ENCODE data around the gene C10orf143. TPM values are rescaled to one million over a fixed set of nuclear protein-coding genes. Genes with fewer than 3 reads are reported as not detected.

Gene C10orf143
- total and polyA plus RNA-seq, 2 experiments from 2014 or later: 0.21 to 3.7 TPM

- Histone ChIP-seq H3K36me3 (ENCODE audit: insufficient read depth) (no peaks in the 10 kb centered on the region), H3K27ac (ENCODE audit: low read depth) (no peak overlapping the region), H2AFZ (no peak overlapping the region), H3K27me3 (ENCODE audit: insufficient read depth) (no peaks in the 10 kb centered on the region), H3F3A (replicated peaks; ENCODE audit: low read depth) (no peaks in the 10 kb centered on the region), H3K4me2 (no peak overlapping the region), H4K20me1 (replicated peaks; ENCODE audit: insufficient read depth) (no peaks in the 10 kb centered on the region), H3K4me3 (no peak overlapping the region), H3K9me2 (ENCODE audit: insufficient read depth) (no peaks in the 10 kb centered on the region), H3K4me1 (ENCODE audit: insufficient read depth) (no peaks in the 10 kb centered on the region), H3K79me2 (replicated peaks; ENCODE audit: insufficient read depth) (no peaks in the 10 kb centered on the region)
- H3K9me3 Mint-ChIP-seq: no peaks in the 10 kb centered on the region
- H3K4me1 Mint-ChIP-seq: no peaks in the 10 kb centered on the region; the same call in 2 of the 3 replicates
- ATAC-seq (no peak), DNase-seq (ENCODE audit: low spot score) (no peak)
- peaks cover 12% of the 10 kb centered on the region for H3K27me3 Mint-ChIP-seq (ENCODE audit: insufficient read depth, low read depth, poor library complexity)
- no peak overlapping the region for H3K27ac Mint-ChIP-seq
- H3K36me3 Mint-ChIP-seq (ENCODE audit: low read depth): no peaks in the 10 kb centered on the region
- H3K4me3 Mint-ChIP-seq: no peak overlapping the region
- no peak for TF ChIP-seq EZH2phosphoT487 (IDR thresholded peaks at IDR 0.05; ENCODE audit: unreplicated experiment)
- no peak for TF ChIP-seq REST (IDR thresholded peaks at IDR 0.05; ENCODE audit: unreplicated experiment)
- no peak for TF ChIP-seq STAT1 (IDR thresholded peaks at IDR 0.05; ENCODE audit: unreplicated experiment)
- no peak for TF ChIP-seq EZH2 (IDR thresholded peaks at IDR 0.05; ENCODE audit: low read depth, unreplicated experiment)
- no peak for TF ChIP-seq JUNB (IDR thresholded peaks at IDR 0.05; ENCODE audit: unreplicated experiment)
- TF ChIP-seq, protein P1, sequence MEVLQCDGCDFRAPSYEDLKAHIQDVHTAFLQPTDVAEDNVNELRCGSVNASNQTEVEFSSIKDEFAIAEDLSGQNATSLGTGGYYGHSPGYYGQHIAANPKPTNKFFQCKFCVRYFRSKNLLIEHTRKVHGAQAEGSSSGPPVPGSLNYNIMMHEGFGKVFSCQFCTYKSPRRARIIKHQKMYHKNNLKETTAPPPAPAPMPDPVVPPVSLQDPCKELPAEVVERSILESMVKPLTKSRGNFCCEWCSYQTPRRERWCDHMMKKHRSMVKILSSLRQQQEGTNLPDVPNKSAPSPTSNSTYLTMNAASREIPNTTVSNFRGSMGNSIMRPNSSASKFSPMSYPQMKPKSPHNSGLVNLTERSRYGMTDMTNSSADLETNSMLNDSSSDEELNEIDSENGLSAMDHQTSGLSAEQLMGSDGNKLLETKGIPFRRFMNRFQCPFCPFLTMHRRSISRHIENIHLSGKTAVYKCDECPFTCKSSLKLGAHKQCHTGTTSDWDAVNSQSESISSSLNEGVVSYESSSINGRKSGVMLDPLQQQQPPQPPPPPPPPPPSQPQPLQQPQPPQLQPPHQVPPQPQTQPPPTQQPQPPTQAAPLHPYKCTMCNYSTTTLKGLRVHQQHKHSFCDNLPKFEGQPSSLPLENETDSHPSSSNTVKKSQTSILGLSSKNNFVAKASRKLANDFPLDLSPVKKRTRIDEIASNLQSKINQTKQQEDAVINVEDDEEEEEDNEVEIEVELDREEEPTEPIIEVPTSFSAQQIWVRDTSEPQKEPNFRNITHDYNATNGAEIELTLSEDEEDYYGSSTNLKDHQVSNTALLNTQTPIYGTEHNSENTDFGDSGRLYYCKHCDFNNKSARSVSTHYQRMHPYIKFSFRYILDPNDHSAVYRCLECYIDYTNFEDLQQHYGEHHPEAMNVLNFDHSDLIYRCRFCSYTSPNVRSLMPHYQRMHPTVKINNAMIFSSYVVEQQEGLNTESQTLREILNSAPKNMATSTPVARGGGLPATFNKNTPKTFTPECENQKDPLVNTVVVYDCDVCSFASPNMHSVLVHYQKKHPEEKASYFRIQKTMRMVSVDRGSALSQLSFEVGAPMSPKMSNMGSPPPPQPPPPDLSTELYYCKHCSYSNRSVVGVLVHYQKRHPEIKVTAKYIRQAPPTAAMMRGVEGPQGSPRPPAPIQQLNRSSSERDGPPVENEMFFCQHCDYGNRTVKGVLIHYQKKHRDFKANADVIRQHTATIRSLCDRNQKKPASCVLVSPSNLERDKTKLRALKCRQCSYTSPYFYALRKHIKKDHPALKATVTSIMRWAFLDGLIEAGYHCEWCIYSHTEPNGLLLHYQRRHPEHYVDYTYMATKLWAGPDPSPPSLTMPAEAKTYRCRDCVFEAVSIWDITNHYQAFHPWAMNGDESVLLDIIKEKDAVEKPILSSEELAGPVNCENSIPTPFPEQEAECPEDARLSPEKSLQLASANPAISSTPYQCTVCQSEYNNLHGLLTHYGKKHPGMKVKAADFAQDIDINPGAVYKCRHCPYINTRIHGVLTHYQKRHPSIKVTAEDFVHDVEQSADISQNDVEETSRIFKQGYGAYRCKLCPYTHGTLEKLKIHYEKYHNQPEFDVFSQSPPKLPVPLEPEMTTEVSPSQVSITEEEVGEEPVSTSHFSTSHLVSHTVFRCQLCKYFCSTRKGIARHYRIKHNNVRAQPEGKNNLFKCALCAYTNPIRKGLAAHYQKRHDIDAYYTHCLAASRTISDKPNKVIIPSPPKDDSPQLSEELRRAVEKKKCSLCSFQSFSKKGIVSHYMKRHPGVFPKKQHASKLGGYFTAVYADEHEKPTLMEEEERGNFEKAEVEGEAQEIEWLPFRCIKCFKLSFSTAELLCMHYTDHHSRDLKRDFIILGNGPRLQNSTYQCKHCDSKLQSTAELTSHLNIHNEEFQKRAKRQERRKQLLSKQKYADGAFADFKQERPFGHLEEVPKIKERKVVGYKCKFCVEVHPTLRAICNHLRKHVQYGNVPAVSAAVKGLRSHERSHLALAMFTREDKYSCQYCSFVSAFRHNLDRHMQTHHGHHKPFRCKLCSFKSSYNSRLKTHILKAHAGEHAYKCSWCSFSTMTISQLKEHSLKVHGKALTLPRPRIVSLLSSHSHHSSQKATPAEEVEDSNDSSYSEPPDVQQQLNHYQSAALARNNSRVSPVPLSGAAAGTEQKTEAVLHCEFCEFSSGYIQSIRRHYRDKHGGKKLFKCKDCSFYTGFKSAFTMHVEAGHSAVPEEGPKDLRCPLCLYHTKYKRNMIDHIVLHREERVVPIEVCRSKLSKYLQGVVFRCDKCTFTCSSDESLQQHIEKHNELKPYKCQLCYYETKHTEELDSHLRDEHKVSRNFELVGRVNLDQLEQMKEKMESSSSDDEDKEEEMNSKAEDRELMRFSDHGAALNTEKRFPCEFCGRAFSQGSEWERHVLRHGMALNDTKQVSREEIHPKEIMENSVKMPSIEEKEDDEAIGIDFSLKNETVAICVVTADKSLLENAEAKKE (CRISPR knock-in tag; IDR thresholded peaks at IDR 0.05): no peak
- no peak for TF ChIP-seq CREB1 (CRISPR knock-in tag; IDR thresholded peaks at IDR 0.05; ENCODE audit: low read depth)
- TF ChIP-seq, protein P2, sequence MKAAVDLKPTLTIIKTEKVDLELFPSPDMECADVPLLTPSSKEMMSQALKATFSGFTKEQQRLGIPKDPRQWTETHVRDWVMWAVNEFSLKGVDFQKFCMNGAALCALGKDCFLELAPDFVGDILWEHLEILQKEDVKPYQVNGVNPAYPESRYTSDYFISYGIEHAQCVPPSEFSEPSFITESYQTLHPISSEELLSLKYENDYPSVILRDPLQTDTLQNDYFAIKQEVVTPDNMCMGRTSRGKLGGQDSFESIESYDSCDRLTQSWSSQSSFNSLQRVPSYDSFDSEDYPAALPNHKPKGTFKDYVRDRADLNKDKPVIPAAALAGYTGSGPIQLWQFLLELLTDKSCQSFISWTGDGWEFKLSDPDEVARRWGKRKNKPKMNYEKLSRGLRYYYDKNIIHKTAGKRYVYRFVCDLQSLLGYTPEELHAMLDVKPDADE (IDR thresholded peaks at IDR 0.05): no peak
- no peak for TF ChIP-seq NANOG (IDR thresholded peaks at IDR 0.05; ENCODE audit: borderline replicate concordance)
These were observed 92.4 kb downstream of the C10orf143 start for GRCh38 chr10:130018265-130018664.

Data from GM23338 (cell line).